IMR-90 (cell line): ENCODE measurements around the gene CDCP1. TPM values are rescaled to one million over a fixed set of nuclear protein-coding genes. Genes with fewer than 3 reads are reported as not detected.

ENCODE experiments used
- ATAC-seq: fragments of 200-7000 bp; cut with Tn5 transposase; 2 replicates; pipeline ENCODE4 v1.9.1; 2020; ENCODE audit warnings: low read depth, mild to moderate bottlenecking, moderate library complexity
- BruUV-seq: library from RNA; stranded (reverse); fragments of 400-500 nt; replicated peaks from 2 replicates; lab custom pipeline; 2021; lab: Mats Ljungman, UMichigan
- CTCF ChIA-PET: fragments of 300-600 bp; formaldehyde crosslinking; extraction: SDS; loops from one replicate; lab custom pipeline; 2021; ENCODE audit warnings: antibody characterized with exemption; lab: Yijun Ruan, JAX
- POLR2A ChIA-PET: fragments of 300-600 bp; sonication (Branson Sonifier 250); formaldehyde crosslinking; loops from one replicate; lab custom pipeline; 2022; ENCODE audit warnings: antibody characterized with exemption; ENCODE audit not compliant: unreplicated experiment; lab: Charles Lee
- DNase-seq: peaks from one replicate; pipeline ENCODE4 v3.0.0; 2013
- H2AFZ ChIP-seq: replicated peaks from 2 replicates; pipeline ENCODE3; 2013; ENCODE audit warnings: low read length, mild to moderate bottlenecking; ENCODE audit not compliant: poor library complexity
- H2AK5ac ChIP-seq: 2 replicates; pipeline ENCODE4 v1.6.1; 2013; ENCODE audit warnings: low read depth, low read length, inconsistent platforms
- H2AK9ac ChIP-seq: replicated peaks from 2 replicates; pipeline ENCODE3; 2013; ENCODE audit warnings: mild to moderate bottlenecking, low read depth, low read length, moderate library complexity; ENCODE audit not compliant: poor library complexity
- H2BK120ac ChIP-seq: 2 replicates; pipeline ENCODE4 v1.6.1; 2013; ENCODE audit warnings: low read depth, low read length, inconsistent platforms
- H2BK15ac ChIP-seq: 3 replicates; pipeline ENCODE4 v1.6.1; 2013; ENCODE audit warnings: low read depth, low read length, inconsistent platforms
- H2BK20ac ChIP-seq: 2 replicates; pipeline ENCODE4 v1.6.1; 2013; ENCODE audit warnings: low read depth, mild to moderate bottlenecking, inconsistent platforms, low read length, moderate library complexity
- H2BK5ac ChIP-seq: 2 replicates; pipeline ENCODE4 v1.6.1; 2013; ENCODE audit warnings: mild to moderate bottlenecking, low read depth, low read length, inconsistent platforms; ENCODE audit not compliant: poor library complexity, severe bottlenecking
- H3K14ac ChIP-seq: replicated peaks from 2 replicates; pipeline ENCODE4 v1.6.1; 2013; ENCODE audit warnings: low read depth, low read length, inconsistent platforms
- H3K18ac ChIP-seq: 2 replicates; pipeline ENCODE4 v1.6.1; 2013; ENCODE audit warnings: low read depth, low read length, control low read depth
- H3K23ac ChIP-seq: 2 replicates; pipeline ENCODE4 v1.6.1; 2013; ENCODE audit warnings: low read depth, low read length, inconsistent platforms
- H3K27ac ChIP-seq: 2 replicates; pipeline ENCODE4 v1.5.1; 2013; ENCODE audit warnings: mild to moderate bottlenecking, control low read depth, low read length; ENCODE audit not compliant: insufficient read depth
- H3K27me3 ChIP-seq: 2 replicates; pipeline ENCODE4 v1.6.1; 2013; ENCODE audit warnings: low read length; ENCODE audit not compliant: control insufficient read depth, insufficient read depth
- H3K36me3 ChIP-seq: 2 replicates; pipeline ENCODE4 v1.6.1; 2013; ENCODE audit warnings: low read length, mixed read lengths; ENCODE audit not compliant: control insufficient read depth, insufficient read depth
- H3K4ac ChIP-seq: 2 replicates; pipeline ENCODE4 v1.6.1; 2013; ENCODE audit warnings: low read depth, low read length, inconsistent platforms
- H3K4me1 ChIP-seq: 2 replicates; pipeline ENCODE4 v1.6.1; 2013; ENCODE audit warnings: low read length, mixed read lengths; ENCODE audit not compliant: control insufficient read depth, insufficient read depth
- H3K4me2 ChIP-seq: 2 replicates; pipeline ENCODE4 v1.6.1; 2013; ENCODE audit warnings: low read depth, mild to moderate bottlenecking, control low read depth, low read length, moderate library complexity
- H3K4me3 ChIP-seq: 2 replicates; pipeline ENCODE4 v1.5.1; 2013; ENCODE audit warnings: low read depth, mild to moderate bottlenecking, control low read depth, low read length, moderate library complexity; ENCODE audit not compliant: insufficient read depth
- H3K56ac ChIP-seq: 2 replicates; pipeline ENCODE4 v1.6.1; 2013; ENCODE audit warnings: low read length, inconsistent platforms; ENCODE audit not compliant: insufficient read depth; ENCODE audit errors: extremely low read depth
- H3K79me1 ChIP-seq, 2 experiments: 2 replicates each; pipeline ENCODE4 v1.6.1; 2013; ENCODE audit warnings: low read length in 2 of 2, inconsistent platforms in 1 of 2, low read depth in 1 of 2
- H3K9ac ChIP-seq: 2 replicates; pipeline ENCODE4 v1.6.1; 2013; ENCODE audit warnings: low read depth, low read length, control low read depth
- H3K9me1 ChIP-seq: 2 replicates; pipeline ENCODE4 v1.6.1; 2013; ENCODE audit warnings: low read length, inconsistent platforms; ENCODE audit not compliant: insufficient read depth
- H3K9me3 ChIP-seq: 2 replicates; pipeline ENCODE4 v1.6.1; 2013; ENCODE audit warnings: low read length; ENCODE audit not compliant: control insufficient read depth, insufficient read depth
- H4K20me1 ChIP-seq: 2 replicates; pipeline ENCODE4 v1.6.1; 2013; ENCODE audit warnings: low read length, inconsistent platforms; ENCODE audit not compliant: insufficient read depth
- H4K5ac ChIP-seq: 2 replicates; pipeline ENCODE4 v1.6.1; 2013; ENCODE audit warnings: mild to moderate bottlenecking, low read depth, low read length, control low read depth
- H4K8ac ChIP-seq, 2 experiments: 2 replicates each; pipeline ENCODE4 v1.6.1; 2013; ENCODE audit warnings: low read depth in 2 of 2, low read length in 2 of 2, control low read depth in 1 of 2, inconsistent platforms in 1 of 2
- H4K91ac ChIP-seq: 2 replicates; pipeline ENCODE4 v1.6.1; 2013; ENCODE audit warnings: low read depth, low read length, inconsistent platforms; ENCODE audit not compliant: insufficient read depth
- BHLHE40 ChIP-seq: fragments of 150-350 bp; IDR thresholded peaks from 2 replicates; pipeline ENCODE4 v1.6.1; 2016; ENCODE audit warnings: mild to moderate bottlenecking, low read depth, low read length
- CEBPB ChIP-seq: IDR thresholded peaks from 2 replicates; pipeline ENCODE4 v1.6.1; 2012; ENCODE audit warnings: low read depth, low read length, improper control_type of control experiment
- CHD1 ChIP-seq: IDR thresholded peaks from 2 replicates; pipeline ENCODE4 v1.6.1; 2012; ENCODE audit warnings: low read depth, low read length, improper control_type of control experiment
- MAFK ChIP-seq: IDR thresholded peaks from 2 replicates; pipeline ENCODE4 v1.6.1; 2012; ENCODE audit warnings: low read depth, low read length, improper control_type of control experiment
- MAZ ChIP-seq: IDR thresholded peaks from 2 replicates; pipeline ENCODE4 v1.6.1; 2012; ENCODE audit warnings: low read depth, mild to moderate bottlenecking, low read length, improper control_type of control experiment, moderate library complexity, borderline replicate concordance
- MXI1 ChIP-seq: IDR thresholded peaks from 2 replicates; pipeline ENCODE4 v1.6.1; 2012; ENCODE audit warnings: low read depth, mild to moderate bottlenecking, low read length, moderate library complexity, borderline replicate concordance
- POLR2A ChIP-seq: IDR thresholded peaks from 2 replicates; pipeline ENCODE4 v1.6.1; 2012; ENCODE audit warnings: mild to moderate bottlenecking, low read depth, low read length
- RAD21 ChIP-seq: IDR thresholded peaks from 2 replicates; pipeline ENCODE4 v1.6.1; 2012; ENCODE audit warnings: low read length, improper control_type of control experiment
- RFX5 ChIP-seq: IDR thresholded peaks from 2 replicates; pipeline ENCODE4 v1.8.0; 2012; ENCODE audit warnings: low read depth, mild to moderate bottlenecking, low read length, moderate library complexity
- SMC3 ChIP-seq: fragments of 150-350 bp; IDR thresholded peaks from 2 replicates; pipeline ENCODE4 v1.6.1; 2016; ENCODE audit warnings: low read depth, mild to moderate bottlenecking, antibody characterized with exemption, low read length, moderate library complexity
- WGBS, 2 experiments: methylation state at CpG; one replicate each; pipeline versions ENCODE4 v1.1.5 to v1.1.7; 2013; ENCODE audit warnings: missing lambda C conversion rate in 2 of 2; ENCODE audit not compliant: insufficient read length in 1 of 2; ENCODE audit errors: extremely low coverage in 2 of 2; 5-methylcytosine and 5-hydroxymethylcytosine counted together
- dilution Hi-C: fragments of 300-500 bp; cut with HindIII; formaldehyde crosslinking; loops from one replicate; pipeline ENCODE4 v1.14.3; 2018; ENCODE audit warnings: low sequenced_read_pairs; ENCODE audit not compliant: unreplicated experiment
- in situ Hi-C: fragments of 300-500 bp; cut with MboI; formaldehyde crosslinking; loops from 3 replicates; pipeline ENCODE4 v1.14.3; 2019; ENCODE audit warnings: low sequenced_read_pairs, inconsistent platforms, mixed read lengths
- intact Hi-C: fragments of 100-400 bp; cut with micrococcal nuclease; formaldehyde crosslinking; loops from 2 replicates; pipeline ENCODE4 v1.10.0; 2022
- polyA plus RNA-seq, 3 experiments: library from polyadenylated mRNA; depleted of rRNA; stranded (reverse); fragments of >200 nt; gene quantifications; 2 replicates each; pipeline ENCODE4 v1.2.3, GENCODE V29; 2012; ENCODE audit warnings: low replicate concordance in 1 of 3
- total RNA-seq: library from RNA; depleted of rRNA; stranded (reverse); fragments of >200 nt; gene quantifications from 2 replicates; pipeline ENCODE4 v1.2.3, GENCODE V29; 2012
- TF ChIP-seq, protein P1 (sequence below): conservative IDR thresholded peaks from 2 replicates; pipeline ENCODE4 v1.5.1; 2012; ENCODE audit warnings: mild to moderate bottlenecking, low read depth, low read length, improper control_type of control experiment
- TF ChIP-seq, protein P2 (sequence below): fragments of 150-350 bp; IDR thresholded peaks from 2 replicates; pipeline ENCODE4 v1.6.1; 2016; ENCODE audit warnings: low read depth, mild to moderate bottlenecking, low read length, moderate library complexity, borderline replicate concordance
- TF ChIP-seq, protein P3 (sequence below): fragments of 150-350 bp; IDR thresholded peaks from 2 replicates; pipeline ENCODE4 v1.6.1; 2017; ENCODE audit warnings: mild to moderate bottlenecking, antibody characterized with exemption, low read length, low read depth

The CDCP1 gene
- total and polyA plus RNA-seq, 2 of the 4 experiments (the other 2 are of a cell fraction) = 2.5 to 3.8 TPM

DNA sequence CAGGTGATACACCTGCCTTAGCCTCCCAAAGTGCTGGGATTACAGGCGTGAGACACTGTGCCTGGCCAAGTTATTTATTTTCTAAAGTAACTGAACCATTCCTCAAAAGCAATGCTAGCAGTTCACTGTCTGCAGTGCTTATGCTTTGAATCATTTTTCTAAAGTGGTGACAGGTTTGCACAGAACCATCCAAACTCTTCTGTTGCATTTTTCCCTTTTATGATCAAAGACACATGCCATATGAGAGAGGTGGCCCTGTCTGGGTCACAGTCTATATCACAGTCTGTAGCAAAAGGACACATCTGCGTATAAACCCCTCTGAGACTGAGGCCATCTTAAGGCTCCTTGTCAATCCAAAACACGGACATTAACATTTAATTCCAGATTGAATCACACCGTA is 17.2 kb downstream of the CDCP1 start:
- no peak for TF ChIP-seq RAD21
- TF ChIP-seq MAFK = no peak
- TF ChIP-seq CHD1 = no peak
- TF ChIP-seq BHLHE40 = no peak
- TF ChIP-seq RFX5 = no peak
- TF ChIP-seq, protein P1, sequence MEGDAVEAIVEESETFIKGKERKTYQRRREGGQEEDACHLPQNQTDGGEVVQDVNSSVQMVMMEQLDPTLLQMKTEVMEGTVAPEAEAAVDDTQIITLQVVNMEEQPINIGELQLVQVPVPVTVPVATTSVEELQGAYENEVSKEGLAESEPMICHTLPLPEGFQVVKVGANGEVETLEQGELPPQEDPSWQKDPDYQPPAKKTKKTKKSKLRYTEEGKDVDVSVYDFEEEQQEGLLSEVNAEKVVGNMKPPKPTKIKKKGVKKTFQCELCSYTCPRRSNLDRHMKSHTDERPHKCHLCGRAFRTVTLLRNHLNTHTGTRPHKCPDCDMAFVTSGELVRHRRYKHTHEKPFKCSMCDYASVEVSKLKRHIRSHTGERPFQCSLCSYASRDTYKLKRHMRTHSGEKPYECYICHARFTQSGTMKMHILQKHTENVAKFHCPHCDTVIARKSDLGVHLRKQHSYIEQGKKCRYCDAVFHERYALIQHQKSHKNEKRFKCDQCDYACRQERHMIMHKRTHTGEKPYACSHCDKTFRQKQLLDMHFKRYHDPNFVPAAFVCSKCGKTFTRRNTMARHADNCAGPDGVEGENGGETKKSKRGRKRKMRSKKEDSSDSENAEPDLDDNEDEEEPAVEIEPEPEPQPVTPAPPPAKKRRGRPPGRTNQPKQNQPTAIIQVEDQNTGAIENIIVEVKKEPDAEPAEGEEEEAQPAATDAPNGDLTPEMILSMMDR = no peak
- TF ChIP-seq POLR2A = no peak
- TF ChIP-seq, protein P2, sequence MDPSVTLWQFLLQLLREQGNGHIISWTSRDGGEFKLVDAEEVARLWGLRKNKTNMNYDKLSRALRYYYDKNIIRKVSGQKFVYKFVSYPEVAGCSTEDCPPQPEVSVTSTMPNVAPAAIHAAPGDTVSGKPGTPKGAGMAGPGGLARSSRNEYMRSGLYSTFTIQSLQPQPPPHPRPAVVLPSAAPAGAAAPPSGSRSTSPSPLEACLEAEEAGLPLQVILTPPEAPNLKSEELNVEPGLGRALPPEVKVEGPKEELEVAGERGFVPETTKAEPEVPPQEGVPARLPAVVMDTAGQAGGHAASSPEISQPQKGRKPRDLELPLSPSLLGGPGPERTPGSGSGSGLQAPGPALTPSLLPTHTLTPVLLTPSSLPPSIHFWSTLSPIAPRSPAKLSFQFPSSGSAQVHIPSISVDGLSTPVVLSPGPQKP = no peak
- TF ChIP-seq, protein P3, sequence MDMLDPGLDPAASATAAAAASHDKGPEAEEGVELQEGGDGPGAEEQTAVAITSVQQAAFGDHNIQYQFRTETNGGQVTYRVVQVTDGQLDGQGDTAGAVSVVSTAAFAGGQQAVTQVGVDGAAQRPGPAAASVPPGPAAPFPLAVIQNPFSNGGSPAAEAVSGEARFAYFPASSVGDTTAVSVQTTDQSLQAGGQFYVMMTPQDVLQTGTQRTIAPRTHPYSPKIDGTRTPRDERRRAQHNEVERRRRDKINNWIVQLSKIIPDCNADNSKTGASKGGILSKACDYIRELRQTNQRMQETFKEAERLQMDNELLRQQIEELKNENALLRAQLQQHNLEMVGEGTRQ = no peak
- TF ChIP-seq MXI1 = no peak
- no peak for TF ChIP-seq CEBPB
- no peak for TF ChIP-seq MAZ
- TF ChIP-seq SMC3 = no peak
- peak overlapping the region; percentile 44; the same call in 1 of the 2 replicates for H2BK120ac ChIP-seq
- intact Hi-C loops (no loop called here), in situ Hi-C loops (no loop called here), dilution Hi-C loops (no loop called here)
- H2BK15ac ChIP-seq = peak overlapping the region; percentile 40; the same call in 1 of the 3 replicates
- H3K9me3 ChIP-seq = no peaks in the 10 kb centered on the region
- H3K36me3 ChIP-seq = no peaks in the 10 kb centered on the region
- no peaks in the 10 kb centered on the region for H4K20me1 ChIP-seq
- no peak overlapping the region for H3K23ac ChIP-seq
- H3K27ac ChIP-seq = no peak overlapping the region
- H2BK20ac ChIP-seq = peak overlapping the region; percentile 27; the same call in 1 of the 2 replicates
- no peak overlapping the region for H3K56ac ChIP-seq
- H3K4me1 ChIP-seq = peaks cover 31% of the 10 kb centered on the region
- 74% methylated on average over 3 of the region's 4 CpGs; no CpG with 5 or more reads in 1 of the 2 experiments for WGBS, 2 experiments
- POLR2A ChIA-PET = no interaction called here
- ATAC-seq (no peak), DNase-seq (no peak)
- H4K91ac ChIP-seq = peak overlapping the region; percentile 40; the same call in 1 of the 2 replicates
- CTCF ChIA-PET = no interaction called here
- H4K5ac ChIP-seq = peak overlapping the region; percentile 25; the same call in 1 of the 2 replicates
- H3K18ac ChIP-seq = peak overlapping the region; percentile 84; the same call in 1 of the 2 replicates
- H2AK9ac ChIP-seq = no peak overlapping the region
- peak overlapping the region; percentile 52; the same call in 1 of the 2 replicates for H3K4ac ChIP-seq
- no peaks in the 10 kb centered on the region for H3K27me3 ChIP-seq
- H2BK5ac ChIP-seq = peak overlapping the region; percentile 72
- no TSS peak for BruUV-seq
- peak overlapping the region; percentile 53 for H3K14ac ChIP-seq
- peak overlapping the region; percentile 31 for H2AK5ac ChIP-seq
- H3K79me1 ChIP-seq = peaks cover 16 to 40% of the 10 kb centered on the region in 2 experiments
- no peak overlapping the region for H2AFZ ChIP-seq
- H3K4me2 ChIP-seq = no peak overlapping the region
- H3K9ac ChIP-seq = no peak overlapping the region
- no peak overlapping the region for H3K4me3 ChIP-seq
- peaks cover 20% of the 10 kb centered on the region for H3K9me1 ChIP-seq
- peak overlapping the region; percentile 2 to 64; a peak in 3 of 4 replicates for H4K8ac ChIP-seq
